H7 (cell line): ENCODE results near the gene LRRC56. TPM values are rescaled to one million over a fixed set of nuclear protein-coding genes. Genes with fewer than 3 reads are reported as not detected.
A peak's percentile ranks its signal among the peaks of the same experiment; 100 is the strongest.

Source experiments
- DNase-seq: peaks from one replicate; pipeline ENCODE4 v3.0.0; 2012
- H3K27me3 ChIP-seq: 2 replicates; pipeline ENCODE4 v1.6.0; 2011; ENCODE audit warnings: mild to moderate bottlenecking, low read length; ENCODE audit not compliant: control insufficient read depth, insufficient read depth
- H3K36me3 ChIP-seq: replicated peaks from 2 replicates; pipeline ENCODE4 v1.5.1; 2011; ENCODE audit warnings: low read length; ENCODE audit not compliant: control insufficient read depth, insufficient read depth
- H3K4me3 ChIP-seq: 2 replicates; pipeline ENCODE4 v1.5.1; 2011; ENCODE audit warnings: low read depth, mild to moderate bottlenecking, control low read depth, low read length, moderate library complexity; ENCODE audit not compliant: insufficient read depth
- total RNA-seq: library from RNA; depleted of rRNA; stranded (reverse); fragments of >200 nt; shearing (Covaris generic); gene quantifications from 2 replicates; pipeline ENCODE4 v1.2.3, GENCODE V29; 2014; rRNA removed

LRRC56 gene
- total RNA-seq, result 1.3 and 1.5 TPM in 2 replicates

- peak within 1 kb of the TSS; percentile 80 for H3K4me3 ChIP-seq
- peaks cover 3% of the 10 kb centered on the region for H3K36me3 ChIP-seq
- DNase-seq, result peak; percentile 99
- peaks cover 11% of the 10 kb centered on the region for H3K27me3 ChIP-seq
These were observed at the start of gene LRRC56 for GRCh38 chr11:536841-537621. Gene LRRC56 (plus strand): TSS chr11:537527. CDS start chr11:540685, 3,158 bp downstream.

- Histone ChIP-seq H3K27me3 (no peaks in the 10 kb centered on the region), H3K4me3 (no peak overlapping the region), H3K36me3 (0 out of 2 replicates have a peak, but pooled peaks cover 1% of the 10 kb centered on the region)
- DNase-seq, result peak; percentile 64
These were observed 49.7 kb upstream of the LRRC56 start for GRCh38 chr11:487571-488021.

- DNase-seq, result peak; percentile 63
- no peaks in the 10 kb centered on the region for H3K27me3 ChIP-seq
These were observed 49.3 kb upstream of the LRRC56 start for GRCh38 chr11:488062-488461.

GRCh38 chr11:488579-488978 is 48.7 kb upstream of the LRRC56 start:
- DNase-seq, result no peak
- Histone ChIP-seq H3K27me3 (no peaks in the 10 kb centered on the region), H3K4me3 (no peak overlapping the region)

More at GRCh38 chr11:488062-488461, 49.3 kb upstream of the LRRC56 start:
- H3K36me3 ChIP-seq, result 0 out of 2 replicates have a peak, but pooled peaks cover 1% of the 10 kb centered on the region
- no peak overlapping the region for H3K4me3 ChIP-seq

GRCh38 chr11:488992-489391 is 48.3 kb upstream of the LRRC56 start:
- 0 out of 2 replicates have a peak, but pooled peaks cover 1% of the 10 kb centered on the region for H3K36me3 ChIP-seq
- no peaks in the 10 kb centered on the region for H3K27me3 ChIP-seq
- peak; percentile 65 for DNase-seq
- no peak overlapping the region for H3K4me3 ChIP-seq

More at GRCh38 chr11:488579-488978, 48.7 kb upstream of the LRRC56 start:
- H3K36me3 ChIP-seq, result 0 out of 2 replicates have a peak, but pooled peaks cover 1% of the 10 kb centered on the region

- Histone ChIP-seq H3K4me3 (no peak overlapping the region), H3K36me3 (peaks cover 1% of the 10 kb centered on the region; the same call in 1 of the 2 replicates), H3K27me3 (no peaks in the 10 kb centered on the region)
- peak; percentile 62 for DNase-seq
These were observed 47.6 kb upstream of the LRRC56 start for GRCh38 chr11:489610-490185.

GRCh38 chr11:490186-490929 is 47.0 kb upstream of the LRRC56 start:
- Histone ChIP-seq H3K4me3 (no peak overlapping the region), H3K36me3 (peaks cover 1% of the 10 kb centered on the region), H3K27me3 (no peaks in the 10 kb centered on the region)
- peak; percentile 54 for DNase-seq

GRCh38 chr11:490930-491260 is 46.4 kb upstream of the LRRC56 start:
- Histone ChIP-seq H3K4me3 (no peak overlapping the region), H3K27me3 (no peaks in the 10 kb centered on the region)
- DNase-seq, result peak; percentile 51

GRCh38 chr11:491358-491757 is 46.0 kb upstream of the LRRC56 start:
- no peak overlapping the region for H3K4me3 ChIP-seq
- no peaks in the 10 kb centered on the region for H3K27me3 ChIP-seq
- DNase-seq, result peak; percentile 51
- peaks cover 2% of the 10 kb centered on the region for H3K36me3 ChIP-seq

More at GRCh38 chr11:490930-491260, 46.4 kb upstream of the LRRC56 start:
- H3K36me3 ChIP-seq, result peaks cover 2% of the 10 kb centered on the region

- Histone ChIP-seq H3K4me3 (no peak overlapping the region), H3K27me3 (no peaks in the 10 kb centered on the region), H3K36me3 (peaks cover 10% of the 10 kb centered on the region)
- peak; percentile 69 for DNase-seq
These were observed 44.7 kb upstream of the LRRC56 start for GRCh38 chr11:492427-493226.

- Histone ChIP-seq H3K4me3 (no peak overlapping the region), H3K36me3 (peaks cover 20% of the 10 kb centered on the region), H3K27me3 (no peaks in the 10 kb centered on the region)
- peak; percentile 60 for DNase-seq
These were observed 42.4 kb upstream of the LRRC56 start for GRCh38 chr11:494761-495536.

- DNase-seq, result peak; percentile 47
- H3K27me3 ChIP-seq, result no peaks in the 10 kb centered on the region
- H3K36me3 ChIP-seq, result peaks cover 22% of the 10 kb centered on the region
- no peak overlapping the region for H3K4me3 ChIP-seq
These were observed 41.8 kb upstream of the LRRC56 start for GRCh38 chr11:495537-495931.

- DNase-seq, result peak; percentile 65
- Histone ChIP-seq H3K36me3 (peaks cover 21% of the 10 kb centered on the region), H3K4me3 (no peak overlapping the region), H3K27me3 (no peaks in the 10 kb centered on the region)
These were observed 40.3 kb upstream of the LRRC56 start for GRCh38 chr11:496834-497564.
